ENCODE data around the gene SIRT3.

DNA sequence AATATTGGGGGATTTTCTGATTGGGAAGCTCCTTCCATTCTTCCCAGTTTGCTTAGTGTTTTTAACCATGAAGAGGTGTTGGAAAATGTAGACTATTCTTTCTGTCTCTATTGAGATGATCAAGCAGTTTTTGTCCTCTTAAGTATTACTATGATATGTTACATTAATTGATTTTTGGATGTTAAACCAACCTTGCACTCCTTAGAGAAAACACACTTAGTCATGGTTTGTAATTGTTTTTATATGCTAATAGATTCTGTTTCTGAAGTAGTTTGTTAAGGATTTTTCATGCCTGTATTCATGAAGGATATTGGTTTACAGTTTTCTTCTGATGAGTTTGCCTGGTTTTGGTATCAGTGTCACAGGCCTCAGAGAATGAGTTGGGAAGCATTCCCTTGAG, 40.1 kb upstream of the SIRT3 start:
- no peak for TF ChIP-seq POLR2A (IDR thresholded peaks at IDR 0.05; ENCODE audit: extremely low read depth, insufficient read length)
- TF ChIP-seq, protein P1, sequence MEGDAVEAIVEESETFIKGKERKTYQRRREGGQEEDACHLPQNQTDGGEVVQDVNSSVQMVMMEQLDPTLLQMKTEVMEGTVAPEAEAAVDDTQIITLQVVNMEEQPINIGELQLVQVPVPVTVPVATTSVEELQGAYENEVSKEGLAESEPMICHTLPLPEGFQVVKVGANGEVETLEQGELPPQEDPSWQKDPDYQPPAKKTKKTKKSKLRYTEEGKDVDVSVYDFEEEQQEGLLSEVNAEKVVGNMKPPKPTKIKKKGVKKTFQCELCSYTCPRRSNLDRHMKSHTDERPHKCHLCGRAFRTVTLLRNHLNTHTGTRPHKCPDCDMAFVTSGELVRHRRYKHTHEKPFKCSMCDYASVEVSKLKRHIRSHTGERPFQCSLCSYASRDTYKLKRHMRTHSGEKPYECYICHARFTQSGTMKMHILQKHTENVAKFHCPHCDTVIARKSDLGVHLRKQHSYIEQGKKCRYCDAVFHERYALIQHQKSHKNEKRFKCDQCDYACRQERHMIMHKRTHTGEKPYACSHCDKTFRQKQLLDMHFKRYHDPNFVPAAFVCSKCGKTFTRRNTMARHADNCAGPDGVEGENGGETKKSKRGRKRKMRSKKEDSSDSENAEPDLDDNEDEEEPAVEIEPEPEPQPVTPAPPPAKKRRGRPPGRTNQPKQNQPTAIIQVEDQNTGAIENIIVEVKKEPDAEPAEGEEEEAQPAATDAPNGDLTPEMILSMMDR (IDR thresholded peaks at IDR 0.05; ENCODE audit: low read depth, low read length) = no peak

All from NB4 (cell line).